ENCODE measurements around the gene LHFPL3.

DNA sequence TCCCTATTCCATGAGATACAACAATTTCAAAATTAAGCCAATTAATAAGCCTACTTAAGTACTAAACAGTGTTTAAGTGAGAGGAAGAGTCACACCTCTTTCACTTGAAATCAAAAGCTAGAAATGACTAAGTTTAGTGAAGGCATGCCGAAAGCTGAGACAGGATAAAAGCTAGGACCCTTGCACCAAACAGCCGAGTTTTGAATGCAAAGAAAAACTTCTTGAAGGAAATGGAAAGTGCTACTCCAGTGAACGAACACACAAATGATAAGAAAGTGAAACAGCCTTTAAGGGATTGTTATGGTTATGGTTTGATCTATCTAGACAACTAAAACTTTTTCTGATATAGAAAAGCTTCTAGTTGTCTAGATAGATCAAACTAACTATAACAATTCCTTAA is 550.2 kb downstream of the LHFPL3 start:
- TF ChIP-seq, protein P1, sequence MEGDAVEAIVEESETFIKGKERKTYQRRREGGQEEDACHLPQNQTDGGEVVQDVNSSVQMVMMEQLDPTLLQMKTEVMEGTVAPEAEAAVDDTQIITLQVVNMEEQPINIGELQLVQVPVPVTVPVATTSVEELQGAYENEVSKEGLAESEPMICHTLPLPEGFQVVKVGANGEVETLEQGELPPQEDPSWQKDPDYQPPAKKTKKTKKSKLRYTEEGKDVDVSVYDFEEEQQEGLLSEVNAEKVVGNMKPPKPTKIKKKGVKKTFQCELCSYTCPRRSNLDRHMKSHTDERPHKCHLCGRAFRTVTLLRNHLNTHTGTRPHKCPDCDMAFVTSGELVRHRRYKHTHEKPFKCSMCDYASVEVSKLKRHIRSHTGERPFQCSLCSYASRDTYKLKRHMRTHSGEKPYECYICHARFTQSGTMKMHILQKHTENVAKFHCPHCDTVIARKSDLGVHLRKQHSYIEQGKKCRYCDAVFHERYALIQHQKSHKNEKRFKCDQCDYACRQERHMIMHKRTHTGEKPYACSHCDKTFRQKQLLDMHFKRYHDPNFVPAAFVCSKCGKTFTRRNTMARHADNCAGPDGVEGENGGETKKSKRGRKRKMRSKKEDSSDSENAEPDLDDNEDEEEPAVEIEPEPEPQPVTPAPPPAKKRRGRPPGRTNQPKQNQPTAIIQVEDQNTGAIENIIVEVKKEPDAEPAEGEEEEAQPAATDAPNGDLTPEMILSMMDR (IDR thresholded peaks at IDR 0.05), result no peak
- TF ChIP-seq, protein P2, sequence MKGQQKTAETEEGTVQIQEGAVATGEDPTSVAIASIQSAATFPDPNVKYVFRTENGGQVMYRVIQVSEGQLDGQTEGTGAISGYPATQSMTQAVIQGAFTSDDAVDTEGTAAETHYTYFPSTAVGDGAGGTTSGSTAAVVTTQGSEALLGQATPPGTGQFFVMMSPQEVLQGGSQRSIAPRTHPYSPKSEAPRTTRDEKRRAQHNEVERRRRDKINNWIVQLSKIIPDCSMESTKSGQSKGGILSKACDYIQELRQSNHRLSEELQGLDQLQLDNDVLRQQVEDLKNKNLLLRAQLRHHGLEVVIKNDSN (IDR thresholded peaks at IDR 0.05; ENCODE audit: borderline replicate concordance, low read depth), result no peak
- TF ChIP-seq MEF2A (IDR thresholded peaks at IDR 0.05; ENCODE audit: borderline replicate concordance, low read depth), result no peak
- TF ChIP-seq, protein P3, sequence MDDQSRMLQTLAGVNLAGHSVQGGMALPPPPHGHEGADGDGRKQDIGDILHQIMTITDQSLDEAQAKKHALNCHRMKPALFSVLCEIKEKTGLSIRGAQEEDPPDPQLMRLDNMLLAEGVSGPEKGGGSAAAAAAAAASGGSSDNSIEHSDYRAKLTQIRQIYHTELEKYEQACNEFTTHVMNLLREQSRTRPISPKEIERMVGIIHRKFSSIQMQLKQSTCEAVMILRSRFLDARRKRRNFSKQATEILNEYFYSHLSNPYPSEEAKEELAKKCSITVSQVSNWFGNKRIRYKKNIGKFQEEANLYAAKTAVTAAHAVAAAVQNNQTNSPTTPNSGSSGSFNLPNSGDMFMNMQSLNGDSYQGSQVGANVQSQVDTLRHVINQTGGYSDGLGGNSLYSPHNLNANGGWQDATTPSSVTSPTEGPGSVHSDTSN (IDR thresholded peaks at IDR 0.05), result no peak
- TF ChIP-seq RAD21 (IDR thresholded peaks at IDR 0.05; ENCODE audit: low read length), result no peak
- TF ChIP-seq TAF1 (IDR thresholded peaks at IDR 0.05; ENCODE audit: borderline replicate concordance, low read depth, low read length), result no peak
- no peak for TF ChIP-seq MXI1 (IDR thresholded peaks at IDR 0.05; ENCODE audit: low read depth, low read length)
- no peak for TF ChIP-seq SMC3 (IDR thresholded peaks at IDR 0.05; ENCODE audit: low read depth, low read length)
- no peak for TF ChIP-seq RXRA (IDR thresholded peaks at IDR 0.05; ENCODE audit: borderline replicate concordance, low read depth)
- TF ChIP-seq SIN3A (IDR thresholded peaks at IDR 0.05; ENCODE audit: borderline replicate concordance, low read depth, low read length), result no peak
- no peak for TF ChIP-seq POLR2AphosphoS5 (IDR thresholded peaks at IDR 0.05; ENCODE audit: low read depth, low read length)

Data from SK-N-SH (cell line).